ENCODE measurements around the gene KIF9.
"Not testable (repeated sequence)": the region's sequence is repeated elsewhere in the genome, so short reads cannot be mapped to it uniquely, and the experiment has no call there.

The KIF9 gene, protein sequence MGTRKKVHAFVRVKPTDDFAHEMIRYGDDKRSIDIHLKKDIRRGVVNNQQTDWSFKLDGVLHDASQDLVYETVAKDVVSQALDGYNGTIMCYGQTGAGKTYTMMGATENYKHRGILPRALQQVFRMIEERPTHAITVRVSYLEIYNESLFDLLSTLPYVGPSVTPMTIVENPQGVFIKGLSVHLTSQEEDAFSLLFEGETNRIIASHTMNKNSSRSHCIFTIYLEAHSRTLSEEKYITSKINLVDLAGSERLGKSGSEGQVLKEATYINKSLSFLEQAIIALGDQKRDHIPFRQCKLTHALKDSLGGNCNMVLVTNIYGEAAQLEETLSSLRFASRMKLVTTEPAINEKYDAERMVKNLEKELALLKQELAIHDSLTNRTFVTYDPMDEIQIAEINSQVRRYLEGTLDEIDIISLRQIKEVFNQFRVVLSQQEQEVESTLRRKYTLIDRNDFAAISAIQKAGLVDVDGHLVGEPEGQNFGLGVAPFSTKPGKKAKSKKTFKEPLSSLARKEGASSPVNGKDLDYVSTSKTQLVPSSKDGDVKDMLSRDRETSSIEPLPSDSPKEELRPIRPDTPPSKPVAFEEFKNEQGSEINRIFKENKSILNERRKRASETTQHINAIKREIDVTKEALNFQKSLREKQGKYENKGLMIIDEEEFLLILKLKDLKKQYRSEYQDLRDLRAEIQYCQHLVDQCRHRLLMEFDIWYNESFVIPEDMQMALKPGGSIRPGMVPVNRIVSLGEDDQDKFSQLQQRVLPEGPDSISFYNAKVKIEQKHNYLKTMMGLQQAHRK

DNA sequence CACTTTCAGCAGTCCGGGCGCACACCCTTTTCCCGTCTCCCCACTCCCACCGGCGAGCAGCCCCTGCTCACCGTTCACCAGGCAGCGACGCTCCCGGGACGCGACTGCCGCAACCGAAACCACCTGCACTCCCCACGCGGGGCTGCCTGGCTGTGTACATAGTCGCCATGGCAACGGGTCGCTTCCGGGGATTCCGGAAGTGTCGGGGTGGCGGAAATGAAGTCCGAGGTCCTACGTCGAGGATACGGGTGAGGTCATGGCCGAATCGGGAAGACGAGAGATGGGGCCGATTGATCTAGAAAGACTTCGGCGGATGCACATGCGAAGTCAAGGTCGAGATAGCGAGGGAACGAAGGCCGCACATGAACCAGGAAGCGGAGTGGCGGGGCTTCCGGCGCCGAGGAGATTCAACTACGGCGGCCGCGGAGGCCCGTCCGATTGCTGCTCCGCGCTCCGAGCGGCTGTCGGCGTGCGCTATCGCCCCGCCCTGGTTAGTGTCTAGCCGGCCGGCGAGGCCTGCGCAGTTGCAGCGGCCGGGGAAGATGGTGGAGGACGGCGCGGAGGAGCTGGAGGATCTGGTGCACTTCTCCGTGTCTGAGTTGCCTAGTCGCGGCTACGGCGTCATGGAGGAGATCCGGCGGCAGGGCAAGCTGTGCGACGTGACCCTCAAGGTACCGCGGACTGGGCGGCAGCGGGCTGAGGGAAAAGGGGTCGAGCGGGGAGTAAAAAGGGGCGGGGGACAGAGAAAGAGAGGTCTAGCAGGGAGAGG is at the start of gene KIF9, which contains the start of gene KLHL18:
KIF9 (minus strand) TSS at position 376 of the 769 bp plus-strand sequence. CDS start 5,425 bp downstream, outside the sequence.
KLHL18 (plus strand) TSS at position 521 of the 769 bp plus-strand sequence; CDS start at position 543, 22 bp downstream.
- H3K4me3 ChIP-seq (ENCODE audit: control insufficient read depth, low read depth, low read length) = peak within 1 kb of the TSS; percentile 93
- TF ChIP-seq, protein P1, sequence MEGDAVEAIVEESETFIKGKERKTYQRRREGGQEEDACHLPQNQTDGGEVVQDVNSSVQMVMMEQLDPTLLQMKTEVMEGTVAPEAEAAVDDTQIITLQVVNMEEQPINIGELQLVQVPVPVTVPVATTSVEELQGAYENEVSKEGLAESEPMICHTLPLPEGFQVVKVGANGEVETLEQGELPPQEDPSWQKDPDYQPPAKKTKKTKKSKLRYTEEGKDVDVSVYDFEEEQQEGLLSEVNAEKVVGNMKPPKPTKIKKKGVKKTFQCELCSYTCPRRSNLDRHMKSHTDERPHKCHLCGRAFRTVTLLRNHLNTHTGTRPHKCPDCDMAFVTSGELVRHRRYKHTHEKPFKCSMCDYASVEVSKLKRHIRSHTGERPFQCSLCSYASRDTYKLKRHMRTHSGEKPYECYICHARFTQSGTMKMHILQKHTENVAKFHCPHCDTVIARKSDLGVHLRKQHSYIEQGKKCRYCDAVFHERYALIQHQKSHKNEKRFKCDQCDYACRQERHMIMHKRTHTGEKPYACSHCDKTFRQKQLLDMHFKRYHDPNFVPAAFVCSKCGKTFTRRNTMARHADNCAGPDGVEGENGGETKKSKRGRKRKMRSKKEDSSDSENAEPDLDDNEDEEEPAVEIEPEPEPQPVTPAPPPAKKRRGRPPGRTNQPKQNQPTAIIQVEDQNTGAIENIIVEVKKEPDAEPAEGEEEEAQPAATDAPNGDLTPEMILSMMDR (conservative IDR thresholded peaks at IDR 0.05; ENCODE audit: control insufficient read depth, insufficient read depth, low read depth, low read length) = no peak
- peak; percentile 91 for DNase-seq (ENCODE audit: low read depth)

DNA sequence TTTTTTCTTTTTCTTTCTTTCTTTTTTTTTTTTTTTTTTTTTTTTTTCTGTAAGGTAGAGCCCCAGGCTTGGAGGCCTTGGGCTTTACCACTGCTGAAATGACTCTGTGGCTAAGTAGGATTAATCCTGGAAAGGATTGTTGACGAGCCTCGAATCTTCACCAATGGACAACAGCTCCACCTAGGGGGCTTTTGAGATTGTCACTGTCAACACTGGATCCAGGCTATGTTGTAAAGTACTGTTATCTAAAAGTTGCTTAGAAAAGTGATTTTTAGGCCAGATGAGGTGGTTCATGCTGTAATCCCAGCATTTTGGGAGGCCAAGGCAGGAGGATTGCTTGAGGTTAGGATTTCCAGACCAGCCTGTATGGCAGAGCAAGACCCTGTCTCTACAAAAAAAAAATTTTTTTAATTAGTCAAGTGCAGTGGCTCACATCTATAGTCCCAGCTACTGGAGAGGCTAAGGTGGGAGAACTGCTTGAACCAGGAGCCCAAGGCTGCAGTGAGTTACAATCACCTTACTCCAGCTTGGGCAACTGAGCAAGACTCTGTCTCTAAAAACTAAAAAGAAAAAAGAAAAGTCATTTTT is 41.8 kb upstream of the KIF9 start:
- no peak overlapping the region for H3K4me3 ChIP-seq (ENCODE audit: control insufficient read depth, low read depth, low read length)
- TF ChIP-seq, protein P1 (conservative IDR thresholded peaks at IDR 0.05; ENCODE audit: control insufficient read depth, insufficient read depth, low read depth, low read length) = peak; percentile 81
- peak; percentile 81 for DNase-seq (ENCODE audit: low read depth)

DNA sequence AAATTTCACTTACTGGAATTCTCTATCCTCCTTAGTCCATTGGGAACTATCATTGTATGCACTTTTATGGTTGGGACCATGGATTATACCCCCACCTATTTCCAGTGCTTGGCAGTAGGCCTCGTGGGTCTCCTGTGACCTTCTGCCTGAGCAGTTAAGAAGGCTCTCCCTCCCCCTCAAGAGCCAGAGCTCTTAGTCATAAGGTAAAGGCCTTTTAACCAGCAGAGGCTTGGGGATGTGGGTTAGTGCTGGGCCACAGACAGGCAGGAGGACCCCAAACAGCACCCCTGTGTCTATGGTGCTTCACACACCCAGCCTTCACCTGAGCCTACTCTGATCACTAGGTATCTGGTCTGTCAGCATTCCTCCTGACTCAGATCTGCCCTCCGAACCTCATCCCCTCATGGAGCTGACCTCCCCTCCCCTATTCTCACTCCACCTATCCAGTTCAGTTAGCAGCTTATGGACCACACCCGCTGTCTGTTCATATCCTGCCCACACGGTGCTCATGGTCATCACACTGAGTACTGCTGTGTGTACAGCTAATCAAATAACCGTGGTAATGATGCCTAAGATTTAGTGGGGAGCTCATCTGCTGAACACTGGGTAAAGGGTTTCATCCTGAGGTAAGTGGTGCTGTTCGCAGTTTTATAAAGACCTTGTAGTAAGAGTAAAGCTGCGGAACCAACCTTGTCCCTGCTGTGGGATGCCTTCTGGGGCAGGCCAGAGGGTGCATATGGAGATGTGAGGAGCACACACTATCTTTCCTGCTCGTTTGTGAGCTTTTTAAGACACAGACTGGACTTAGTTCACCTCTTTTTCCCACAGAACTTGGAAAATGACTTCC is 41.1 kb upstream of the KIF9 start:
- no peak overlapping the region for H3K4me3 ChIP-seq (ENCODE audit: control insufficient read depth, low read depth, low read length)
- TF ChIP-seq, protein P1 (conservative IDR thresholded peaks at IDR 0.05; ENCODE audit: control insufficient read depth, insufficient read depth, low read depth, low read length) = no peak
- peak; percentile 31 for DNase-seq (ENCODE audit: low read depth)

DNA sequence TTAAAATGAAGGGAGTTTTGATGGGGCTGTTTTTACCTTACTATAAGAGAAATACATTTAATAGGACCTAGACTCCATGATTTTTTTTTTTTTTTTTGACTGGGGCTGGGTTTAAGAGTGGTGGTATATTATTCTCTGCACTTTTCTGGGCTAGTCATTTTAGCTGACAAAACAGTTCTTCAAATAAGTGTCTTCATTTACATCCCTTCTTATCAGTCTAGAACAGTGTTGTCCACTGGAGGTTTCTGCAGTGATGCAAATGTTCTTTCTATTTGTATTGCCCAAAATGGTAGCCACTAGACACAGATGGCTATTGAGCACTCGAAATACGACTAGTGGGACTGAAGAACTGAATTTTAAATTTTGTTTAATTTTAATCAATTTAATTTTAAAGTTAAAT is 37.4 kb upstream of the KIF9 start:
- no peak overlapping the region for H3K4me3 ChIP-seq (ENCODE audit: control insufficient read depth, low read depth, low read length)
- DNase-seq (ENCODE audit: low read depth) = no peak
- TF ChIP-seq, protein P1 (conservative IDR thresholded peaks at IDR 0.05; ENCODE audit: control insufficient read depth, insufficient read depth, low read depth, low read length) = no peak

DNA sequence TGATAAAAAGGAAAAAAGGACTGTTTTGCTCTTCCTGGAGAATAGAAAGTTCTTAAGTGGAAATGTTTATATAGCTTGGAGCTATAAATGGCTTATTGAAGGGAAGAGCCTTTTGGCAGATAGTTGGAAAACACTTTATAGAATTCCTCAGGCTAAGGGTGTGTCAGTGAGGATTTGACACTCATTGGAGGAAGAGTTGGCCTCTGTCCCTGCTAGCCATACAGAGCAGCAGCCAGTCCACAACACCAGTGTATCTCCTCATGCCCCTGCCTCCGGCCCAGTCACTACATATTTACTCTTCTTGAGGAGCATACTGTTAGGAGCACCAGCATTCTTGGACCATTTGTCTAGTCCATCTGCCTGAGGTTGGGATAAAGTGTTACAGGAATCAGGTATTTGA is 36.3 kb upstream of the KIF9 start:
- no peak for DNase-seq (ENCODE audit: low read depth)
- no peak overlapping the region for H3K4me3 ChIP-seq (ENCODE audit: control insufficient read depth, low read depth, low read length)
- TF ChIP-seq, protein P1 (conservative IDR thresholded peaks at IDR 0.05; ENCODE audit: control insufficient read depth, insufficient read depth, low read depth, low read length) = no peak

DNA sequence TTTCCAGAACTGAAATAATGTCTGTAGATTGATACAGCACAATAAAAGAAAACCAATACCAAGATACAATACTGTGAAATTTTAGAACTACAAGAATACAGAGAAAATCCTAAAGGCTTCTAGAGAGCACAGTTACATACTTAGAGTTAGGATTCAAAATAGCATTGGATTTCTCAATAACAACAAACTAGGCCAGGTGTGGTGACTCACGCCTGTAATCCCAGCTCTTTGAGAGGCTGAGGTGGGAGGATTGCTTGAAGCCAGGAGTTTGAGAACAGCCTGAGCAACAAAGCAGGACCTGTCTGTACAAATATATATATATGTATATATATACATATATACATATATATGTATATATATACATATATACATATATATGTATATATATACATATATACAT is 33.6 kb upstream of the KIF9 start:
- not testable (repeated sequence) for H3K4me3 ChIP-seq (ENCODE audit: control insufficient read depth, low read depth, low read length)
- peak; percentile 27 for DNase-seq (ENCODE audit: low read depth)

All from fibroblast of mammary gland (primary cell).